H1 (cell line): Measurements from ENCODE around the gene TBX18. TPM values are rescaled to one million over a fixed set of nuclear protein-coding genes. Genes with fewer than 3 reads are reported as not detected.

Source experiments
- CTCF ChIA-PET: fragments of 300-600 bp; sonication (Branson Sonifier 250); formaldehyde crosslinking; loops from one replicate; lab custom pipeline; 2021; ENCODE audit not compliant: partially characterized antibody; lab: Charles Lee
- POLR2A ChIA-PET: fragments of 300-600 bp; sonication (Branson Sonifier 250); formaldehyde crosslinking; loops from one replicate; lab custom pipeline; 2021; ENCODE audit warnings: inconsistent platforms; ENCODE audit not compliant: partially characterized antibody; lab: Charles Lee
- DNase-seq, 2 experiments: peaks; one replicate each; pipeline versions ENCODE4 v3.0.0 to v3.0.0-alpha.2; 2010 to 2022; ENCODE audit warnings: low spot score in 2 of 2, low read depth in 1 of 2, mixed read lengths in 1 of 2
- FAIRE-seq: peaks from 2 replicates; lab custom pipeline; 2011; peaks lifted over from hg19 to GRCh38; lab: Jason Lieb, UNC
- H2AFZ ChIP-seq: 2 replicates; pipeline ENCODE4 v1.8.1; 2012; ENCODE audit warnings: low read length, inconsistent platforms
- H2AK5ac ChIP-seq: 2 replicates; pipeline ENCODE4 v1.6.1; 2013; ENCODE audit warnings: low read depth, low read length
- H2BK120ac ChIP-seq: replicated peaks from 2 replicates; pipeline ENCODE3; 2013; ENCODE audit warnings: low read depth, low read length, inconsistent platforms
- H2BK12ac ChIP-seq: 2 replicates; pipeline ENCODE4 v1.6.1; 2013; ENCODE audit warnings: low read depth, low read length
- H2BK15ac ChIP-seq: 2 replicates; pipeline ENCODE4 v1.6.1; 2013; ENCODE audit warnings: low read length
- H2BK20ac ChIP-seq: 2 replicates; pipeline ENCODE4 v1.6.1; 2013; ENCODE audit warnings: low read length
- H2BK5ac ChIP-seq: 2 replicates; pipeline ENCODE4 v1.6.1; 2013; ENCODE audit warnings: low read depth, low read length
- H3K14ac ChIP-seq: 2 replicates; pipeline ENCODE4 v1.6.1; 2013; ENCODE audit warnings: inconsistent platforms; ENCODE audit not compliant: insufficient read length
- H3K18ac ChIP-seq: 2 replicates; pipeline ENCODE4 v1.6.1; 2013; ENCODE audit warnings: low read length; ENCODE audit errors: extremely low read depth
- H3K23ac ChIP-seq: 2 replicates; pipeline ENCODE4 v1.6.1; 2013; ENCODE audit warnings: inconsistent platforms; ENCODE audit not compliant: insufficient read length
- H3K23me2 ChIP-seq: 2 replicates; pipeline ENCODE4 v1.6.1; 2013; ENCODE audit warnings: low read depth, low read length
- H3K27ac ChIP-seq: 2 replicates; pipeline ENCODE4 v1.6.1; 2011; ENCODE audit warnings: low read depth, low read length, inconsistent platforms
- H3K27me3 ChIP-seq, 4 experiments: replicated peaks in 1 of 4; 1 replicate in 1 of 4; 2 replicates in 3 of 4; pipeline versions ENCODE4 v1.6.1 to v1.8.1; 2011 to 2013; ENCODE audit warnings: low read length in 3 of 4, mild to moderate bottlenecking in 3 of 4, inconsistent platforms in 2 of 4, mixed read lengths in 2 of 4, moderate library complexity in 1 of 4; ENCODE audit not compliant: control insufficient read depth in 3 of 4, insufficient read depth in 3 of 4; ENCODE audit errors: extremely low read depth in 1 of 4
- H3K36me3 ChIP-seq, 4 experiments: 2 replicates each; pipeline versions ENCODE4 v1.6.1 to v1.8.1; 2011 to 2013; ENCODE audit warnings: mild to moderate bottlenecking in 4 of 4, low read length in 3 of 4, moderate library complexity in 2 of 4, control low read depth in 1 of 4, inconsistent platforms in 1 of 4; ENCODE audit not compliant: insufficient read depth in 4 of 4, control insufficient read depth in 2 of 4
- H3K4ac ChIP-seq: replicated peaks from 2 replicates; pipeline ENCODE3; 2013; ENCODE audit warnings: low read length, low read depth, mixed read lengths, inconsistent platforms; ENCODE audit not compliant: insufficient read length
- H3K4me1 ChIP-seq, 4 experiments: replicated peaks in 1 of 4; 1 replicate in 1 of 4; 2 replicates in 3 of 4; pipeline versions ENCODE4 v1.6.1 to v1.8.1; 2011 to 2013; ENCODE audit warnings: low read length in 3 of 4, inconsistent platforms in 2 of 4, mixed read lengths in 1 of 4; ENCODE audit not compliant: insufficient read depth in 4 of 4, control insufficient read depth in 3 of 4
- H3K4me2 ChIP-seq, 2 experiments: 2 replicates each; pipeline versions ENCODE4 v1.6.1 to v1.8.1; 2011 to 2013; ENCODE audit warnings: low read depth in 2 of 2, low read length in 2 of 2, control low read depth in 1 of 2, inconsistent platforms in 1 of 2, mild to moderate bottlenecking in 1 of 2; ENCODE audit not compliant: insufficient read depth in 1 of 2
- H3K4me3 ChIP-seq, 4 experiments: fragments of 200-600, 300-600 bp in 1 of 4; sonication (generic), shearing (Covaris generic), sonication (Bioruptor Twin) in 1 of 4; 2 replicates each; pipeline versions ENCODE4 v1.5.1 to v1.8.1; 2011 to 2016; ENCODE audit warnings: low read length in 4 of 4, low read depth in 3 of 4, control low read depth in 2 of 4, inconsistent platforms in 2 of 4, mild to moderate bottlenecking in 2 of 4, mixed read lengths in 1 of 4, moderate library complexity in 1 of 4; ENCODE audit not compliant: insufficient read depth in 2 of 4; ENCODE audit errors: extremely low read depth in 1 of 4
- H3K56ac ChIP-seq: replicated peaks from 2 replicates; pipeline ENCODE3; 2013; ENCODE audit warnings: low read depth, mild to moderate bottlenecking, mixed read lengths, low read length, inconsistent platforms; ENCODE audit not compliant: insufficient read length
- H3K79me1 ChIP-seq: 2 replicates; pipeline ENCODE4 v1.6.1; 2013; ENCODE audit warnings: low read depth, low read length, control low read depth
- H3K79me2 ChIP-seq, 2 experiments: 2 replicates each; pipeline versions ENCODE4 v1.6.1 to v1.8.1; 2012 to 2013; ENCODE audit warnings: low read length in 2 of 2, mild to moderate bottlenecking in 2 of 2, inconsistent platforms in 1 of 2; ENCODE audit not compliant: insufficient read depth in 2 of 2, control insufficient read depth in 1 of 2
- H3K9ac ChIP-seq, 4 experiments: replicated peaks in 1 of 4; 1 replicate in 1 of 4; 2 replicates in 3 of 4; pipeline versions ENCODE4 v1.6.1 to v1.8.1; 2011 to 2013; ENCODE audit warnings: low read depth in 3 of 4, low read length in 3 of 4, control low read depth in 2 of 4, mild to moderate bottlenecking in 2 of 4, moderate library complexity in 2 of 4, inconsistent platforms in 1 of 4; ENCODE audit errors: extremely low read depth in 1 of 4
- H3K9me3 ChIP-seq, 2 experiments: 2 replicates each; pipeline versions ENCODE4 v1.6.1 to v1.8.1; 2012 to 2013; ENCODE audit warnings: mild to moderate bottlenecking in 2 of 2, moderate library complexity in 2 of 2, control low read depth in 1 of 2, inconsistent platforms in 1 of 2, low read depth in 1 of 2, low read length in 1 of 2, mixed read lengths in 1 of 2; ENCODE audit not compliant: insufficient read depth in 2 of 2
- H4K20me1 ChIP-seq, 2 experiments: replicated peaks in 1 of 2; 2 replicates each; pipeline versions ENCODE3 to v1.8.1; 2011 to 2013; ENCODE audit warnings: inconsistent platforms in 2 of 2, low read length in 2 of 2, mild to moderate bottlenecking in 1 of 2; ENCODE audit not compliant: insufficient read depth in 2 of 2, control insufficient read depth in 1 of 2
- H4K5ac ChIP-seq: 2 replicates; pipeline ENCODE4 v1.6.1; 2013; ENCODE audit warnings: low read length, low read depth, mixed read lengths, inconsistent platforms; ENCODE audit not compliant: insufficient read length
- H4K8ac ChIP-seq: 2 replicates; pipeline ENCODE4 v1.8.0; 2013; ENCODE audit warnings: mild to moderate bottlenecking, moderate library complexity, low read length, inconsistent platforms; ENCODE audit not compliant: insufficient read depth; ENCODE audit errors: extremely low read depth
- H4K91ac ChIP-seq: replicated peaks from 2 replicates; pipeline ENCODE3; 2013; ENCODE audit warnings: low read length, mixed read lengths, inconsistent platforms; ENCODE audit not compliant: insufficient read length
- BRCA1 ChIP-seq: IDR thresholded peaks from 2 replicates; pipeline ENCODE4 v1.6.1; 2012; ENCODE audit warnings: low read depth, low read length, improper control_type of control experiment
- CHD2 ChIP-seq: IDR thresholded peaks from 2 replicates; pipeline ENCODE4 v1.6.1; 2012; ENCODE audit warnings: low read length, improper control_type of control experiment
- CTBP2 ChIP-seq: IDR thresholded peaks from 2 replicates; pipeline ENCODE4 v1.7.0; 2011; ENCODE audit warnings: borderline replicate concordance, mild to moderate bottlenecking, moderate library complexity, mixed read lengths, low read length; ENCODE audit not compliant: insufficient read depth, insufficient read length
- E2F6 ChIP-seq: IDR thresholded peaks from 2 replicates; pipeline ENCODE4 v1.6.1; 2012; ENCODE audit warnings: inconsistent platforms
- EZH2 ChIP-seq: fragments of 200-600 bp; sonication (generic); IDR thresholded peaks from 2 replicates; pipeline ENCODE4 v1.7.1; 2012; ENCODE audit warnings: low read depth, mild to moderate bottlenecking, moderate library complexity, low read length, inconsistent platforms; ENCODE audit not compliant: severe bottlenecking
- KDM4A ChIP-seq: IDR thresholded peaks from one replicate; pipeline ENCODE4 v1.7.1; 2012; ENCODE audit warnings: low read depth, mild to moderate bottlenecking, moderate library complexity, low read length, inconsistent platforms; ENCODE audit not compliant: severe bottlenecking
- KDM5A ChIP-seq: fragments of 200-600 bp; IDR thresholded peaks from 2 replicates; pipeline ENCODE4 v1.7.1; 2012; ENCODE audit warnings: mild to moderate bottlenecking, low read length, inconsistent platforms, mixed read lengths
- NRF1 ChIP-seq: IDR thresholded peaks from 2 replicates; pipeline ENCODE4 v1.6.1; 2011; ENCODE audit warnings: mild to moderate bottlenecking, low read depth, low read length, improper control_type of control experiment
- RAD21 ChIP-seq, 2 experiments: IDR thresholded peaks in 1 of 2; conservative IDR thresholded peaks in 1 of 2; 2 replicates each; pipeline ENCODE4 v1.6.1; 2011; ENCODE audit warnings: low read depth in 2 of 2, low read length in 2 of 2, improper control_type of control experiment in 1 of 2, inconsistent platforms in 1 of 2, mild to moderate bottlenecking in 1 of 2, moderate library complexity in 1 of 2
- RBBP5 ChIP-seq: IDR thresholded peaks from 2 replicates; pipeline ENCODE4 v1.7.1; 2012; ENCODE audit warnings: low read depth, mild to moderate bottlenecking, inconsistent platforms, low read length, moderate library complexity, borderline replicate concordance
- WGBS, 2 experiments: shearing (Covaris generic) in 1 of 2; methylation state at CpG; one replicate each; pipeline versions ENCODE4 v1.1.6 to v1.1.7; 2013 to 2015; ENCODE audit warnings: low lambda C conversion rate in 2 of 2, mixed read lengths in 2 of 2, inconsistent platforms in 1 of 2, low coverage in 1 of 2, missing lambda C conversion rate in 1 of 2; ENCODE audit not compliant: insufficient replicate concordance in 2 of 2, insufficient coverage in 1 of 2, insufficient read length in 1 of 2; ENCODE audit errors: extremely low coverage in 1 of 2, missing lambda C conversion rate in 1 of 2; 5-methylcytosine and 5-hydroxymethylcytosine counted together
- polyA plus RNA-seq, 7 experiments: library from polyadenylated mRNA; depleted of rRNA in 3 of 7; stranded (reverse) in 5 of 7; unstranded in 2 of 7; fragments of >200 nt in 5 of 7; fragments of 200-250 nt in 2 of 7; gene quantifications; 1 replicate in 5 of 7; 2 replicates in 1 of 7; 4 replicates in 1 of 7; pipeline versions ENCODE4 v1.2.1 to v1.2.3, GENCODE V29; 2011 to 2013; ENCODE audit warnings: missing spikeins in 2 of 7, mixed read lengths in 2 of 7
- total RNA-seq: library from RNA; stranded (reverse); fragmentation: NEBNext Ultra II Directional; extraction: Animal tissue kit (Norgen Biotek cat#: 25700); gene quantifications from 2 replicates; pipeline ENCODE4 v1.2.1, GENCODE V29; 2021

Gene TBX18
- total and polyA plus RNA-seq, 2 of the 8 experiments (the other 6 are each of a cell fraction or from before 2014, with no cell fraction given), result 0.02 TPM; not detected in 1

- Histone ChIP-seq H3K23me2 (peaks cover 11% of the 10 kb centered on the region; the same call in 1 of the 2 replicates), H4K91ac (no peak overlapping the region), H3K14ac (no peak overlapping the region), H3K4me1 (peaks cover 0 to 8% (median 2%) of the 10 kb centered on the region in 4 experiments; a peak in 2 of 7 replicates), H2BK20ac (no peak overlapping the region), H2AFZ (no peak overlapping the region; the same call in 1 of the 2 replicates), H3K27me3 (peaks cover 55 to 87% (median 71%) of the 10 kb centered on the region in 4 experiments), H4K5ac (no peak overlapping the region), H3K4ac (no peak overlapping the region), H3K36me3 (no peaks in the 10 kb centered on the region), H4K20me1 (peaks cover 7 to 14% of the 10 kb centered on the region in 2 experiments), H2AK5ac (no peak overlapping the region), H3K18ac (no peak overlapping the region), H3K9me3 (no peaks in the 10 kb centered on the region), H4K8ac (no peak overlapping the region; the same call in 1 of the 2 replicates), H3K79me2 (no peaks in the 10 kb centered on the region), H3K9ac (no peak overlapping the region), H3K4me3 (peak overlapping the region; percentile 32 to 75 (median 47)), H2BK12ac (no peak overlapping the region), H3K4me2 (peak overlapping the region; percentile 52 to 84), H3K27ac (no peak overlapping the region), H2BK5ac (no peak overlapping the region), H3K56ac (no peak overlapping the region), H2BK15ac (no peak overlapping the region), H3K79me1 (no peaks in the 10 kb centered on the region), H3K23ac (no peak overlapping the region), H2BK120ac (no peak overlapping the region)
- FAIRE-seq, result no peak
- WGBS, 2 experiments, result 2% methylated on average over 65 of the region's 69 CpGs; no CpG with 5 or more reads in 1 of the 2 experiments
- CTCF ChIA-PET, result interaction anchor here (0.6 to 4.3 kb wide), 16 partner anchors 10 to 1066 kb away, joined by 3 to 29 read pairs (median 4); partner anchors contain the start of gene TBX18
- POLR2A ChIA-PET, result interaction anchor here (0.8 to 2.2 kb wide), 3 partner anchors 9 to 676 kb away, joined by 3 to 9 read pairs (median 4); partner anchors contain the start of genes NT5E and TBX18
- DNase-seq, result peak in 1 of 2 experiments; percentile 78
- TF ChIP-seq RAD21 (IDR thresholded peaks at IDR 0.05 in 1 of 2, conservative IDR thresholded peaks at IDR 0.05 in 1 of 2; ENCODE audit: low read depth in 2 of 2, low read length in 2 of 2), result no peak
- TF ChIP-seq KDM4A, result peak; percentile 60
- peak; percentile 75 for TF ChIP-seq E2F6
- TF ChIP-seq EZH2, result peak; percentile 81
- no peak for TF ChIP-seq KDM5A
- peak; percentile 77 for TF ChIP-seq CTBP2
- TF ChIP-seq BRCA1, result no peak
- no peak for TF ChIP-seq CHD2
- TF ChIP-seq NRF1, result peak; percentile 12; the same call in 1 of the 2 replicates
- peak; percentile 57; the same call in 1 of the 2 replicates for TF ChIP-seq RBBP5
Measured at GRCh38 chr6:84773431-84774156, 9.2 kb upstream of the TBX18 start.
